22Rv1 (cell line): Measurements from ENCODE around the gene MRRF.

Experiments
- CTCF ChIP-seq: fragments of 450-650 bp; IDR thresholded peaks from 2 replicates; pipeline ENCODE4 v1.5.1; 2017; ENCODE audit warnings: mild to moderate bottlenecking
- ZFX ChIP-seq: fragments of 450-650 bp; IDR thresholded peaks from 2 replicates; pipeline ENCODE4 v1.6.1; 2017; ENCODE audit warnings: antibody characterized with exemption, borderline replicate concordance

GRCh38 chr9:122338536-122338935 is 73.9 kb downstream of the MRRF start:
- TF ChIP-seq CTCF = no peak
- no peak for TF ChIP-seq ZFX
